Sciatic nerve (tissue), 2 donors: ENCODE data around the gene OTOS. TPM values are rescaled to one million over a fixed set of nuclear protein-coding genes. Genes with fewer than 3 reads are reported as not detected.
A peak's percentile ranks its signal among the peaks of the same experiment; 100 is the strongest.

ENCODE experiments used
- ATAC-seq: fragments of 200-7000 bp; cut with Tn5 transposase; one replicate; pipeline ENCODE4 v1.9.1; 2020; ENCODE audit warnings: mild to moderate bottlenecking, moderate library complexity
- DNase-seq: peaks from one replicate; pipeline ENCODE4 v3.0.0-alpha.2; 2020; ENCODE audit warnings: low spot score
- intact Hi-C: fragments of 100-400 bp; cut with DNase I; formaldehyde crosslinking; loops from one replicate; pipeline ENCODE4 v1.14.2; 2022
- total RNA-seq: library from RNA; stranded (reverse); fragmentation: NEBNext Ultra II Directional; extraction: Animal tissue kit (Norgen Biotek cat#: 25700); gene quantifications from one replicate; pipeline ENCODE4 v1.2.1, GENCODE V29; 2021
- donor health status: DM: no; HTN: no; CAD: no.
- donor health status: DM: no; HTN: no; CAD: no.

Gene OTOS
- total RNA-seq, 1 donor from 2014 or later, result not detected

DNA sequence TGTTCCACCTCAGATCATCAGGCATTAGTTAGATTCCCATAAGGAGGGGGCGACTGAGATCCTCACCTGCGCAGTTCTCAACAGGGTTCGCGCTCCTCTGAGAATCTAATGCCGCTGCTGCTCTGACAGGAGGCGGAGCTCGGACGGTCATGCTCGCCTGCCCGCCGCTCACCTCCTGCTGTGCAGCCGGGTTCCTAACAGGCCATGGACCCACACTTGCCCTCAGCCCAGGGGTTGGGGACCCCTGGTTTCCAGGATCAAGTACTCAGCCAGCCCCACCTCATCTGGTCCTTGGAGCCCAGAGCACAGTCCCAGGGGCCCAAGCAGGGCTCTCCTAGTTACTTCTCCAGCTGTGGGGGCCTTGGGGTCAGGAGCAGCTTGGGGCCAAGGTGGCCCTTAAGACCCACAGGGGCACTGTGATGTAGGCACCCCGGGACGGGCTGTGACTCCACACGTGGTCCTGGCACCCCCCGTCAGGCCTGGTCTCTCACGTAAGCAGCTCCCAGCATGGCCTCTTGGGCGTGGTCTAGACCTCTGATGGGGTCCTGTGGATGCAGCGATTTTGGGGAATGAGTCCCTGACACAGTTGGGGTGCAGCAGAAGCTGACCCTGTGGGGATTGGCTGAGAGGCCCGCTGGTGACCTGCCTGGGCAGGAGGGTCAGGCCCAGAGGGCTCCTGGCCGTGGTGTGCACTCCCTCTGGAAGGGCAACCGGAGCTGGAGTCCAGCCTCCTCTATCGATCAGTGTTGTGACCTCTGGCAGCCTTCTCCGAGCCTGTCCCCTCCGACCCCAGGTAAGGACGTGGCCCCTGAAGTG lies 28.3 kb upstream of the OTOS start:
- intact Hi-C loops, result no loop called here
- peak; percentile 38 for DNase-seq
- peak; percentile 9 for ATAC-seq

DNA sequence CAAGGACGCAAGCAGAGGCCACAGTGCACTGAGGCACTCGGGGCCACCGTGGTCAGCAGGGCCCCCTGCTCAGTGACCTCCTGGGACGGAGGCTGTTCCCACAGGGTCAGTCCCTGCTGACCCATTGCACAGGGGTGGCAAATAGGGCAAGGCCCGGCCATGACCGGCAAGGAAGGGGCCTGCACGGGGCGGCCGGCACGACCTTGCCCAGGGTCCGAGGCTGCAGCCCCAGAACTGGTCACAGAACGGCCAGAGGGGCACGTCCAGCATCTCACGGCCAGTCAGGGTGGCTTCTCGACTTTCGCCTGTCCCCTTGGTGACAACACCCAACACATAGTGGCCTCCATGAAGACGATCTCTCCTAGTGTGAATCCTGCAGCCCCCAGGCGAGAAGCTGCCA lies 27.6 kb upstream of the OTOS start:
- intact Hi-C loops, result no loop called here
- DNase-seq (peak; percentile 47), ATAC-seq (no peak)

DNA sequence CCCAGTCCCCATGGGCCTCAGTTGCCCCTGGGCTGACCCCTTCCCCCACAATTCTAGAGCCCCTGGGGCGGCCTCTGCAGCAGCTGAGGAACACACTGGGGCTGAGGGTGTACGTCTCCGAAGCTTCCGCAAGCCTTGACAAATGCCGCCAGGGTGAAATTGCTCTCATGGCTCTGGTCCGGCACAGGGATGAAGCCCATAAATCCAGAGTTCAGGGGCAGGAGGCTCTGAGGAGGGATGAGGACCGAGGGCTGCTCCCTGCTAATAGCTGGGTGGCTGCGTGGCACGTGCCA lies 27.1 kb upstream of the OTOS start:
- intact Hi-C loops, result no loop called here
- no peak for ATAC-seq
- peak; percentile 50 for DNase-seq

DNA sequence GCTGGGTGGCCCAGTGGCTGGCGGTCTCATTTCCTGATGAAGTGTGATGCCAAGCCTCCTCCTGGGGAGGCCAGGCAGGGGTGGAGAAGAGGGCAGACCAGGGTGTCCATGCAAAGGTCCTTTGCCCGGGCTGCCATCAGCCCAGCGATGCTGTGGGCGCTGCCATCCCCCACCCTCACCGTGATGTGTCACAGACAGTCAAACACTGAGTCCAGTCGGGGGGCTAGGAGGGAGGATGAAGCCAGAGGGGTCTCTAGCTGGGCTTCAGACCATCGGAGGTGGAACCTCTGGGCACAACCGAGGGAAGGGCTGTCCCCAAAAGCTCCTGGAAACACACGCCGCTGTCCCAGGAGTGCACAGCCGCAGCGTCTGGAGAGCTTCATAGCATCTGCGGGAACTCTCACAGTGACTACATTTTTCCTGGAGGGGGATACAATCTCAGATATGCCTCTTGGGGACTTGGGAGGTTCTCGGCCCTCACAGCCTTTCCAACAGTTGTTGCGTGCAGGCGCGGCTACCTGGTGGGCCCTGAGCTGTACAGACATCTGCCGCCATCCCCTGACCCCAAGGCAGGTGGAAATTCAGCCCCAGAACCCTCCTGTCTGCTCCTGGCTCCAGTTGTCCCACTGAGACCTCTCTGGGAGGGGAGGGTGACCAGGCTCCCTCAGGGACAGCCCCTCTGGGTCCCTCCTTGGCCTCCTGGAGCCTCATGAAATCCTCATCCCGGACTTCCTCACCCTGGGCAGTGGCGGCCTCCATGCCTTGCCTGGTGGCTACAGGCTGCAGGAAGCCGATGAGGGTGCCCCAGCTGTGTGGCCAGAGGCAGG lies 26.5 kb upstream of the OTOS start:
- ATAC-seq (no peak), DNase-seq (peak; percentile 35)
- intact Hi-C loops, result no loop called here

DNA sequence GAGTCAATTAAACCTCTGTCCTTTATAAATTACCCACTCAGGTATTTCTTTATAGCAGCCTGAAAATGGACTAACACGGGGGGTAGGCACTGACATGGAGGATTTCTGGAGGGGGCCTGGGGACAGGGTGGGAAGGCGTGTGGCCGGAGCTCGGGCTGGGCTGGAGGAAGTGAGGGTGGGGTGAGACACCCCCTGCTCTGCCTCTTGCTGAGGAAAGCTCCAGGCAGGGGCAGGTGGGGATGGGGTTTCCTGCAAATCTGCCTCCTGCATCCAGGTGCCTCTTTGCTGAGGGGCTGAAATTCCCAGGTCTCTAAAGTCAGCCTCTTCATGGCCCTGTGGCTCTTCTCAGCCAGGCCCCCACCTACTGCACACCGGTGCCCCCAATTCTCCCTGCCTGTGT lies 25.7 kb upstream of the OTOS start:
- DNase-seq (peak; percentile 40), ATAC-seq (no peak)
- intact Hi-C loops, result no loop called here

GRCh38 chr2:240165661-240166060 lies 25.2 kb upstream of the OTOS start:
- ATAC-seq, result no peak
- intact Hi-C loops, result no loop called here
- peak; percentile 18 for DNase-seq

GRCh38 chr2:240165034-240165433 lies 24.6 kb upstream of the OTOS start:
- intact Hi-C loops, result no loop called here
- no peak for ATAC-seq
- DNase-seq, result peak; percentile 33

- no peak for DNase-seq
- intact Hi-C loops, result no loop called here
- ATAC-seq, result no peak
Observed at GRCh38 chr2:240164586-240164985, 24.1 kb upstream of the OTOS start.

GRCh38 chr2:240163844-240164574 lies 23.6 kb upstream of the OTOS start:
- DNase-seq, result peak; percentile 18
- ATAC-seq, result no peak
- intact Hi-C loops, result no loop called here

- intact Hi-C loops, result no loop called here
- ATAC-seq (no peak), DNase-seq (peak; percentile 32)
Observed at GRCh38 chr2:240162939-240163714, 22.7 kb upstream of the OTOS start.

DNA sequence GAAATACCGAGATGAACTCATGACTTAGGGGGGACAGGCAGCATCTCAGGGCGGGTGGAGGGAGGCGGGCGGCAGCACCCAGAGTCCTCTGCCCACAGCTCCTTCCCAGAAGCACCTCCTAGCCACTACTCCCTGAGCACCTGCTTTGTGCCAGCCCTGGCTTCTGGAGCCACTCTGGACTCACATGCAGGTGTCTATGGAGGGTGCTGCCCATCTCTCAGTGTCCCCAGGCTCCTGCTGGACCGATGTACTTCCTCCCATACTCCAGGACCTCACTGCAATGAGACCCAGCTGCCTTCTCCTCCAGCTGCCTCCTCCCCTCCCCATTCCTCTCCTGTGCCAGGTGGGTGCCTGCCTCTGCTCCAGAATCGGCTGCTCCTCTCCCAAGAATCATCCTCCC lies 22.1 kb upstream of the OTOS start:
- DNase-seq, result no peak
- intact Hi-C loops, result no loop called here
- no peak for ATAC-seq

DNA sequence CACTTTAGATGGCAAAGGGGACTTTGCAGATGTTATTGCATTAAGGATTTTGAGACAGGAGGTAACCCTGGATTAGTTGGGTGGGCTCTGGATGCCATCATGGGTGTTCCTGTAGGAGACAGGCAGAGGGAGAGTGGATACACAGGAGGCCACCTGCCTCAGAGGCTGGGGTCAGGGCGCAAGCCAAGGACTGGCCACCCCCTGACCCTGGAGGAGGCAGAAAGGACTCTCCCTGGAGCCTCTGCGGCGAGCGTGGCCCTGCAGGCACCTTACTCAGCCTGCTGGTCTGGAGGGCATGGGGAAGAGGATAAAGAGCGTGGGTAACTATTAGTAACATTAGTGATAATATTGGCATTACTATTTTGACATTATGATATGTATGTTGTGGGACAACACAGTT lies 21.6 kb upstream of the OTOS start:
- DNase-seq (no peak), ATAC-seq (no peak)
- intact Hi-C loops, result no loop called here

DNA sequence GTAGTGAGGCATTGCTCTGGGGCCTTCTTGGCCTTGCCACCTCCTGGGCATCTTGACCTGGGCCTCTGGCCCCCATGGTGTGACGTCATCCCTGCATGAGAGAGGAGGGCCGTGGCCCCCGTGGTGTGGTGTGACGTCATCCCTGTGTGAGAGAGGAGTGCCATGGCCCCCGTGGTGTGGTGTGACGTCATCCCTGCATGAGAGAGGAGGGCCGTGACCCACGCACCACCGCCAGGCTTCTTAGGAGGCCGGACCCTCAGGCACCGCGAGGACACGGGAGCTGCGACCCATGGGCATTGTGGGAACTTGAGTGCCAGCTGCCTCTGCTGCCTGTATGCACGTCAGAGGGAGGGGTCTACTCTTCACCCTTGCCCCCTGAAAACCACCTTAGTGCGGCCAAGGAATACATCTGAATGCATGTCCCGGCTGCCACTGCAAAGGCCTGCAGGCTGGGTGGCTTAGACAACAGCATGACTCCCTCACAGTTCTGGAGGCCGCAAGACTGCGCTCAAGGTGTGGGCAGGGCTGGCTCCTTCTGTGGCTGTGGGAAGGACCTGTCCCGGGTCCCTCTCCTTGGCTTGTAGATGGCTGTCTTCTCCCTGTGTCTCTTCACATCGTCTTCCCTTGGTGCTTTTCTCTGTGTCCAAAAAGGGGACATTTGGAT lies 20.8 kb upstream of the OTOS start:
- DNase-seq (no peak), ATAC-seq (no peak)
- intact Hi-C loops, result no loop called here

DNA sequence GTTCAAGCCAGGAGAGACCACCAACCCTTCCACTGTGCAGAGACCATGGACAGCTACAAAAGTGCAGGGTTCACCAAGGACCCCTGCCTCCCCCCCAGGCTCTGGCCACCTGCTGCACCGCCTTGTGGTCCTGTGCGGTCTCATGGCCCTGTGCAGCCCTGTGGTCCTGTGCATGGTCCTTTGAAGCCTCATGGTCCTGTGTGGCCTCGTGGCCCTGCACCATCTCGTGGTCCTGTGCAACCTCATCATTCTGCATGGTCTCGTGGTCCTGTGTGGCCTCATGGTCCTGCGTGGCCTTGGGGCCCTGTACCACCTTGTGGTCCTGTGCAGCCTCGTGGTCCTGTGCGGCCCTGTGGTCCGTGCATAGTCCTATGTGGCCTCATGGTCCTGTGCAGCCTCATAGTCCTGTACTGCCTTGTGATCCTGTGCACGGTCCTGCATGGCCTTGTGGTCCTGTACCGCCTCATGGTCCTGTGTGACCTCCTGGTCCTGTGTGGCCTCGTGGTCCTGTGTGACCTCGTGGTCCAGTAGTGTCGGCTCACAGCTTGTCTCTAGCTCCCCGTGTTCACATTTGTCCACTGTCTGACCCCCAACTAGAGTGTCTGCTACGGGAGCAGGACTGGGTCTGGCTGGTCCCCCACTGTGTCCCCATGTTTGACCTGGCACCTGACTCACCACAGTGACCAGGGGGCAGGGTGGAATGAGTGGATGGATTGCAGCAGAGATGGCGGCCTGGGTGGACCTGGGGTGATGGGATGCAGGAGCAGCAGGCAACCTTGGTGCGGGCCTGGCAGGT lies 20.0 kb upstream of the OTOS start:
- ATAC-seq, result no peak
- intact Hi-C loops, result no loop called here
- DNase-seq, result no peak

DNA sequence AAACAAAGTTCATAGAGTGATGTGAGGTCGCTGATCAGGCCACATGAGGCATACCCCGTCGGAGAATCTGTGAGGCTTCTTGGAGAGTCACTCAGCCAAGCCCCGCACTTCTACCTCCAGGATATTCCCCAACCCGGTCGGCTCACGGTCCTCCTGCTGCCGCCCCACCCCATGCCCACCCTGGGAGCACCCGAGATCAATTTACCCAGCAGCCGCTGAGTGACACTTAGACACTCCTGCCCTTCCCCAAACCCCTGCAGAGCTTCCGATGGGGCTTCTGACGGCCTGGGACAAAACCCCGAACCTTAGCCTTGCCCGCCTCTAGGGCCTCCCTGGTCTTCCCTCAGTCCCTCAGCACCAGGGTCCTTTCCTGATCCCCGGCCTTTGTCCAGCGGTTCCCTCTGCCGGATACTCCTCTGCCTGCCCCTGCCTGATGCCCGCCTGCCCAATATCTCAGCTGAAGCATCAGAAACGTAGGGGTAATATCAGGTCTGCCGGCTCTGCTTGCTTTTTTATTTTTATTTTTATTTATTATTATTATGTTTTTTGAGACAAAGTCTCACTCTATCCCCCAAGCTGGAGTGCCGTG lies 18.9 kb upstream of the OTOS start:
- intact Hi-C loops, result no loop called here
- DNase-seq (no peak), ATAC-seq (no peak)

DNA sequence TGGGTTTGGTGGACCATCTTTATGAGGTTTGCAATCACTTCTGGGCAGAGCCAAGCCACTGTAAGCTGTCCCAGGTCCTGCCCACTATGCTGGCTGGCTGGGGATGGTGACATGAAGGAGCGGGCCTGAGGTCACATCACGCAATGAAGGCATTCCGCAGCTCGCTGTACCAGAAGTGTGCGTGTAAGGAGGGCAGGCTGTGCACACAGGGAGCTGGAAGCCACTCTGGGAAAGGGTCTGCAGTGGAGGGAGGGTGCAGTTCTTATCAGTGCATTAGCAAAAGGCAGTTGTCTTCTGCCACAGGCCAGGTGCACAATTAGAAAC lies 16.7 kb upstream of the OTOS start:
- ATAC-seq (no peak), DNase-seq (peak; percentile 22)
- intact Hi-C loops, result no loop called here

- intact Hi-C loops, result no loop called here
- ATAC-seq (no peak), DNase-seq (peak; percentile 42)
Observed at GRCh38 chr2:240156435-240157146, 16.1 kb upstream of the OTOS start.
